ENCODE results near the gene ID2.

The ID2 gene

DNA sequence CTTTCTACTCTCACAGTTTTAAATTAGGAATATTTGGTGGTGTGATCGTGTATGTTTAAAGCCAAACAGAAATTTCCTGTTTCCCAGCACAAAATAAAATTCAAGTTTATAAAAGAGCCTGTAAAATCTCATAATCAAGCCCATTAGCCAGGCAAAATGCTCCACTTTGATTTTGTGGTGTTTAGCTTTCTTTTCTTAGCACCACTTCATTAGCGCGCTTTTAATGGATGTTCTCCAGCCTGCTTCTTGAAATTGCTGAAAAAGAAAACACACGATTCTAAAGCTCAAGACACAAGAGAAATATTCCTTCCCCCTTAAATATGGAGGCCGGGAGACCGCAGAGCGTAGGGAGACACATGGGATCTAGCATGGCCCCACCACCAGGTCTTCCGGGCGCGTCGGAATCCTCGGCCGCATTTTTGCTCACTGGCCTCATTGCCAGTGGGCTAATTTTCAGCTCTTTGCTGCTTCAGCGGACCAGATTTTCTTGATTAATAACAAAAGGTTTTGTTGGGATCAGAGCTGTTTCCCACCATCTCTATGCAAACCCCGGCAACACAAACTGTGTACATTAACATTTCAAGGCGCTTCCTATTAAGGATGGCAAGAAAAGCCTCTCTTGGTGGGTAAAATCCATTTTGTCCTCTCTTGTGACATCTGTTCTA, 40.4 kb upstream of the ID2 start:
- Histone ChIP-seq H3K27me3 (no peaks in the 10 kb centered on the region), H3K4me3 (ENCODE audit: low read depth in 1 of 2, low read length in 1 of 2) (no peak overlapping the region), H3K27ac (no peak overlapping the region), H3K36me3 (no peaks in the 10 kb centered on the region), H3K9me3 (no peaks in the 10 kb centered on the region), H3K4me1 (ENCODE audit: control insufficient read depth in 1 of 2, insufficient read depth in 1 of 2, low read depth in 1 of 2, low read length in 1 of 2) (peaks cover 21 to 25% of the 10 kb centered on the region in 2 experiments)
- TF ChIP-seq, protein P1, sequence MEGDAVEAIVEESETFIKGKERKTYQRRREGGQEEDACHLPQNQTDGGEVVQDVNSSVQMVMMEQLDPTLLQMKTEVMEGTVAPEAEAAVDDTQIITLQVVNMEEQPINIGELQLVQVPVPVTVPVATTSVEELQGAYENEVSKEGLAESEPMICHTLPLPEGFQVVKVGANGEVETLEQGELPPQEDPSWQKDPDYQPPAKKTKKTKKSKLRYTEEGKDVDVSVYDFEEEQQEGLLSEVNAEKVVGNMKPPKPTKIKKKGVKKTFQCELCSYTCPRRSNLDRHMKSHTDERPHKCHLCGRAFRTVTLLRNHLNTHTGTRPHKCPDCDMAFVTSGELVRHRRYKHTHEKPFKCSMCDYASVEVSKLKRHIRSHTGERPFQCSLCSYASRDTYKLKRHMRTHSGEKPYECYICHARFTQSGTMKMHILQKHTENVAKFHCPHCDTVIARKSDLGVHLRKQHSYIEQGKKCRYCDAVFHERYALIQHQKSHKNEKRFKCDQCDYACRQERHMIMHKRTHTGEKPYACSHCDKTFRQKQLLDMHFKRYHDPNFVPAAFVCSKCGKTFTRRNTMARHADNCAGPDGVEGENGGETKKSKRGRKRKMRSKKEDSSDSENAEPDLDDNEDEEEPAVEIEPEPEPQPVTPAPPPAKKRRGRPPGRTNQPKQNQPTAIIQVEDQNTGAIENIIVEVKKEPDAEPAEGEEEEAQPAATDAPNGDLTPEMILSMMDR (IDR thresholded peaks at IDR 0.05): no peak

DNA sequence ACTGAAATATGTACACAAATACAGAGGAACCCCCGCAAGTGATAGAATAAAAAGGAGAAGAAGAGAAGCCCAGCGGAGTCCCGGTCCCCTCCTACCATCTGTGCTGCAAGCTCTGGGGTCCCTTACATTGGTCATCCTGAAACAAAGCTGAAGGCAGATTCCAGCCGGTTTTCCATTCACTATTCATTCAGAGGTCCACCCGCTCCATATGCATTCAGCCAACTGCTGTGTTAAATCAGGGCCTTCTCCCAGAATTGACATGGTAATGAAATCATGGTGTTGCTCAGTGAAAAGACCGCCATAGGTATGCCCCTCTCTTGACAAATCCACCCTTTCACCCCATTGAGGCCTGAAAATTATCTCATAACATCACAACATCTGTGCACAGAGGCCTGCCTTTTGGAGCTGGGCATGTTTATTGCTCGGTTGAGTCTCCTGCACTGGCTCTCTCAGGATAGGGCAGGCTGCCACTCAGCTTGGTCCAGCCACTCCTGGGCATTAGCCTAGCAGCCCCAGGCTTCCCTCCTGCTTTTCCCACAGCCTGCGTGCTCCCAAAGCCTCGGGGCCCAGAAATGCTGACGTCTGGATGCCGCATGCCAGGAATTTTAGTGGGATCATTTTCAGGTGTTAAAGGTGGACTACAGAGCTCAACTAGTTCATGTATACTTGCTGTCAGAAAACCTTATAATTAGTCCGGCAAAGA, 39.3 kb upstream of the ID2 start:
- Histone ChIP-seq H3K4me3 (ENCODE audit: low read depth in 1 of 2, low read length in 1 of 2) (no peak overlapping the region), H3K27me3 (no peaks in the 10 kb centered on the region), H3K27ac (no peak overlapping the region), H3K9me3 (no peaks in the 10 kb centered on the region), H3K4me1 (ENCODE audit: control insufficient read depth in 1 of 2, insufficient read depth in 1 of 2, low read depth in 1 of 2, low read length in 1 of 2) (peaks cover 21 to 25% of the 10 kb centered on the region in 2 experiments), H3K36me3 (no peaks in the 10 kb centered on the region)
- TF ChIP-seq, protein P1 (IDR thresholded peaks at IDR 0.05): no peak

DNA sequence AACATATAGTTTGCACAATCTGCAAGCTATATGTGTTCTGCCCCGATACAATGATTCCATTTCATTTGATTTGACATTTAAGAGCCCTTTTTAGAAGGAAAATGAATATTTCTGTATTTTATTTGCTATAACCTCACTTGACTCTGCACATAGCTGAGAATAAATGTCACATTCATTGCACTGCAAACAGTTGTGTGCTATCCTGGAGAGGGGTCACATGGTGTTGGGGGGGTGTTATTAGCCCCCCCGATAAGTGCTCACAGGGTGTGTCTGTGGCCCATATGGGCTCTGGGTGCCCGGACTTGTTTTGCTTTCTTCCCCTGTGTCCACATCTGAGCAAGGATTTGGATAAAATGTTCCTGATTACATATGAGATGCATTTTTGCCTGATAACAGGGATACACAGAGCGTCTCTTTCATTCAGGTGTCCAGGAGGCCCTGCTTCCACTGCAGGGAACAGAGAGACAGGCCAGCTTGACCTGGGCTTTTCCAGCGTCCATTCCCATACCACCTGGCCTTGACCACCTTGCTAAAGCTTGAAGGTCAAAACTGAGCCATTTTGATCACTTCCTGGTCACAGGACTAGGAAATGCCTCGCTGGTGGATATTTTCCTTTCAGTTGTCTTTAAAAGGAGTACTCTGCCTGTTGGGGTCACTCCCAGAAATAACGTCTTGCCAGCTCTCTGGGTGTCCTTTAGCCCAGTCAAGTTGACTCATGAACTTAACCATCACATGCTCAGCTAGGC, 38.4 kb upstream of the ID2 start:
- no peaks in the 10 kb centered on the region for H3K9me3 ChIP-seq
- TF ChIP-seq, protein P1 (IDR thresholded peaks at IDR 0.05): no peak
- peaks cover 21 to 25% of the 10 kb centered on the region in 2 experiments for H3K4me1 ChIP-seq (ENCODE audit: control insufficient read depth in 1 of 2, insufficient read depth in 1 of 2, low read depth in 1 of 2, low read length in 1 of 2)
- no peak overlapping the region for H3K4me3 ChIP-seq (ENCODE audit: low read depth in 1 of 2, low read length in 1 of 2)
- H3K27me3 ChIP-seq: no peaks in the 10 kb centered on the region
- H3K36me3 ChIP-seq: no peaks in the 10 kb centered on the region
- no peak overlapping the region for H3K27ac ChIP-seq

DNA sequence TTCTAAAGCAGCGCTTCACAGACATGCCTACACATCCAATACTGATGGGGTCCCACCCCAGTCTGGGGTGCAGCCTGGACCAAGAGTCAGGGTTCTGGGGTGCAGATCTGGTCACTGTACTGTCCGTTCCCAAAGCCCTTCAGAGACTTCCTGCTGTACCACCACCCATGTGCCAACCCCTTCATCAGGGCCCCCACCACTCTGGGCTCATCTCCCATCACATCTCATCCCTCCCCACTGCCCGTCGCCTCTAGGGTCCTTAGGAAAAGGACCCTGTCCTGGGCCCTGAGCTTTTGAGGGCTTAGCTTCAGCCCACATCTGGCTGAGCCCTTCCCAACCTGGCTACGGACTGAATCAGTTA, 37.9 kb upstream of the ID2 start:
- H3K9me3 ChIP-seq: no peaks in the 10 kb centered on the region
- peak overlapping the region; percentile 77 for H3K27ac ChIP-seq
- H3K36me3 ChIP-seq: no peaks in the 10 kb centered on the region
- H3K27me3 ChIP-seq: no peaks in the 10 kb centered on the region
- TF ChIP-seq, protein P1 (IDR thresholded peaks at IDR 0.05): no peak
- H3K4me1 ChIP-seq (ENCODE audit: control insufficient read depth in 1 of 2, insufficient read depth in 1 of 2, low read depth in 1 of 2, low read length in 1 of 2): peaks cover 21 to 25% of the 10 kb centered on the region in 2 experiments
- peak overlapping the region in 1 of 2 experiments; percentile 56 for H3K4me3 ChIP-seq (ENCODE audit: low read depth in 1 of 2, low read length in 1 of 2)

DNA sequence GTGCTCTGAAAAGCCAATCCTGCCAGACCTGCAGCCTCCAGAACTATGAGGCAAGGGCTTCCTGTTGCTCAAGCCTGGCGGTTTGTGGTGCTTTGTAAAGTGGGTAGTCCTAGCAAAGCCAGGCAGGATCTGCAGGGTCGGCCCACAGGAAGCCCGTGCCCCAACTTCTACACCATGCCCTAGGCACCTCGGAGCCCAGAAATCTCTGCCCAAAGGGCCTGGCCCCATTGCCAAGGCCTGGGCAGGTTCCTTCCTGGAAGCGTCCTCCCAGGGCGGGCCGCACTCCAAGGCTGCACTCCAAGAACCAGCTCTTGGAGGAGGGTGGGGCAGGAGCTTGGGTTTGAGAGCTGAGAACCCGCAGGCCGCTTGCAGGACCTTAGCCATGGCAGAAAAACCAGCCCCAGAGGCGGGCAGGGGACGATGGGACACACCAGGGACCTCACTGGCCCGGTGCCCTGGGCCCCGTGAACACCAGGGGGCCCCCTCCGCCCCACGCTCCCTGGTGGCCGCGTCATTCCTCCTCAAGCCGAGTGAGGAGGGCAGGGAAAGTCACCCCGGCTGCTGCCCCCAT, 37.2 kb upstream of the ID2 start:
- TF ChIP-seq, protein P1 (IDR thresholded peaks at IDR 0.05): peak; percentile 59
- no peaks in the 10 kb centered on the region for H3K27me3 ChIP-seq

More for the DNA sequence above, 37.2 kb upstream of the ID2 start:
- H3K36me3 ChIP-seq: no peaks in the 10 kb centered on the region
- H3K4me3 ChIP-seq (ENCODE audit: low read depth in 1 of 2, low read length in 1 of 2): peak overlapping the region; percentile 44 to 56
- no peaks in the 10 kb centered on the region for H3K9me3 ChIP-seq
- H3K27ac ChIP-seq: peak overlapping the region; percentile 77
- H3K4me1 ChIP-seq (ENCODE audit: control insufficient read depth in 1 of 2, insufficient read depth in 1 of 2, low read depth in 1 of 2, low read length in 1 of 2): peaks cover 21 to 25% of the 10 kb centered on the region in 2 experiments
